GM18907 (cell line): ENCODE data around the gene GMDS.

ENCODE experiments used
- ATAC-seq: cut with Tn5 transposase; IDR thresholded peaks from one replicate; pipeline ENCODE4 v1.9.1; 2021; ENCODE audit warnings: mild to moderate bottlenecking, moderate library complexity; ENCODE audit not compliant: unreplicated experiment

The GMDS gene

DNA sequence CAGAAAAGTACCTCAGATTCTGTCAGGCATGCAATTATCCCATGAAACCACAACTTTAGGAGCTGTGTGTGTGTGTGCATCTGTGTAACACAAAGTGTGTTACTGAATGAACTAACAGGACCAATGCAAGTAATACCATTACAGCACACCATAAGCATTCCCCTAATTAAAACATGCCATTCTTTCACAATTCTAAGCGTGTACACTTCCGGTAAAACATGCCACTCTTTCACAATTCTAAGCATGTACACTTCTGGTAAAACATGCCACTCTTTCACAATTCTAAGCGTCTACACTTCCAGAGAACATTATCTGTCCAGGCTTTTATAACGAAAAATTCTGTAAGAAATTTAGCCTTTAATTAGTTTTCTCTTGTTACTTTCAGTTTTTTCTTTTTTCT lies 238.2 kb downstream of the GMDS start:
- no peak for ATAC-seq

DNA sequence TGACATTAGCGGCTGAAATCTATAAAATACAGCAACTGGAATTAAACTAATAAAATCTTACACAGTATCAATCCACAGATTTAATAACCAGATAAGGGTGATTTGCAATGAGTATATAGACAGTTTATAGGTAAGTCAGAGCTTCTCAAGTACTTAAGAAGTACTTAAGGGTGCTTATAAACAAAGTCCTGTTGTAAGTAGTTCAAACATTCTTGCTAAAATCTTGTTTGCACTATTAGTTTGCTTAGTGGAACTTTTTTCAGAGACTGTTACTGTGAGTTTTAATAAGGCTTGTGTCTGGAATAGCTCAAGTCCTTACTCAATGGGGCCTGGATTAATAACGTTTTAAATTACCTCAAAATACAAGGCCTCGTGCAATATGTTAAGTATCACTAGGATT lies 240.5 kb downstream of the GMDS start:
- no peak for ATAC-seq

DNA sequence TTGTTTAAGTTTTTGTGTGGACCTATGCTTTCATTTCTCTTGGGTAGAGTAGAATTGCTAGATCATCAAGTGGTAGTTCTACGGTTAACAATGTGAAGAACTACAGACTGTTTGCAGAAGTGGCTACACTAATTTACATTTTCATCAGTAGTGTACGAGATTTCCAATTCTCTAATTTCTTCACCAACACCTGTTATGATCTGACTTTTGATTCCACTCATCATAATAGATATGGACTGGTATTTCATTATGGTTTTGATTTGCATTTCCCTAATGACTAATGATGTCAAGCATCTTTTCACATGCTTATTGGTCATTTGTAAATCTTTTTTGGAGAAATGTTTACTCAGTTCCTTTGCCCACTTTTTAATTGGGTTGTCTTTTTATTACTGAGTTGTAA lies 244.4 kb downstream of the GMDS start:
- ATAC-seq, result no peak

DNA sequence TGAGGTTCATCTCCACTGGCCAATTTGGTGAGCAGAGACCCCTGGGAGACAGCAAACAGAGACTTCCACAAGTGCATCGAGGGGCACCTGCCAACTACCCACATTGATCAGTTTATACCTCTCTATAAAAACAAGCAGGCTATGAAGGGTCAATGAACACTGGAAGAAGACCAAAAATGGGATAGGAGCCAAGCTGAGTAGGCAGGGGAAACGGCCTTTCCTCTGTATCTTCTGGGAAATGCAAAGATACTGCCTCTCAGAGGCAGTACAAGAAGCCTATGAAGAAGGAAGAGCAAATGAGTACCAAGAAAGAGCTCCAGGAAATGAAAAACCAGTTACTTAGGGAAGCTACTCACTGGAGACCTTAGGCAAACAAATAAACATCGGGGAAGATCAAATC lies 247.7 kb downstream of the GMDS start:
- ATAC-seq, result no peak

DNA sequence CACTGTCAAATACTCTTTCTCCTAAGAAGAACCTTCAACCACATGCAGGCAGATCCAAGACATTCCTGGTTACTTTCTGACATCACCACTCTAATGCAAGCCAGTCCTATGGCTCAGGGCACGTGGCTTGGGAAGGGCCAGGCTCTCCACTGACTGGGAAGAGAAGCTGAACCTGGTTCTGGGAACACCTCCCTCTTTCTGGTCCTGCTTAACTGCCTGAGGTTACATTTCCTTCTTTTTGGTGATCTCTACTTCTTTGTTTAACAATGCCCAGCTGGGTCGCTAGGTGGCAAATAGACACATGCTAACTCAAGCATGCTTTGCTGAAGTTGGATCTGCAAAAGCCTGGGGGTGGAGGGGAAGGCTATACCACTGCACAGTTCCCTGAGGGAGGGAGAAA lies 249.8 kb downstream of the GMDS start:
- ATAC-seq, result no peak

- no peak for ATAC-seq
Observed at GRCh38 chr6:1993042-1993441, 252.4 kb downstream of the GMDS start.

- ATAC-seq, result no peak
Observed at GRCh38 chr6:1991332-1991878, 254.0 kb downstream of the GMDS start.

DNA sequence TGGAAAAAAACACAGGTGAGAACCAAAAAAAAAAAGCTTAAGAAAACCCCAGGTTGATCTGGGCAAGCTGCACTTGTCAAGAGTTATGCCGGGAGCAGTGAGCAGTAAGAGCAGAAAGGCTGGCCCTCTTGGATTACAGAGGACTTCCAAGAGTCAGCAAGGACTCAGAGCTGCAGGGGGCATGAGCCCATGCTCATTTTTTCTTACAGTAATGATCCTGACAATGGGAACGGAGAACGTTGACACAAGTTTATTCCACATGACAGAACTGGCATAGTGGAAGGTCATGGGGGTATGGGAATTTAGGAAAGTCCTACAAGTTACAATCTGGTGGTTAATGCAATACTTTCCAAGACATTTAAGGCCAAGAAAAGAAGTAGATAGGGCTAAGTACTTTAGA lies 256.6 kb downstream of the GMDS start:
- ATAC-seq, result no peak

GRCh38 chr6:1987640-1988039 lies 257.8 kb downstream of the GMDS start:
- no peak for ATAC-seq

GRCh38 chr6:1986454-1987243 lies 258.8 kb downstream of the GMDS start:
- no peak for ATAC-seq

DNA sequence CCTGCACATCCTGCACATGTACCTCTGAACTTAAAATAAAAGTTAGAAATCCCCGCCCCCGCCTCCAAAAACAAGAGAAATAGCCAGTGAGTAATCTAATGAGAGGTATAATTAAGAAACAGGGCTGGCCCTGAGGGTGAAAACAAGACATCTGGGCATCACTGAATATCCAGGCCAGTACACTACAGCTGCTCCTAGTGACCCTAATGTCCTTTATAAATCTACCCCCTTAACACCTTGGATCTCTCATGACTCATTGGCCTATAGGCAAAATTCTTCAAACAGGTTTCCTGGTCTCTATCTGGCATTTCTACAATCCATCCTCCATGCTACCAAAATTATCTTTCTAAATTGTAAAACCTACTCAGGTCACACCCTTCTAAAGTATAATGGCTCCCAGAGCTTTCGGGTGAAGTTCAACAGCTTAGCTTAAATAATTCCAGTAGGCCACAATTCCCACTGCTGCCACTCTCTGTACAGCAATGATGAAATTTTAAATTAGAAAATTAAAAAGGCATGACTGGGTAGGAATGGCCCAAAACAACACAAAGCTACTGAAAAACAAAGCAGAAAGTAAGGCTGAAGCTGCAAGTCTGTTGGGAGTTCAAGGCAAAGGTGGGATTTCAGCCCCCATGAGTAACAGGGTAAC lies 260.9 kb downstream of the GMDS start:
- no peak for ATAC-seq

DNA sequence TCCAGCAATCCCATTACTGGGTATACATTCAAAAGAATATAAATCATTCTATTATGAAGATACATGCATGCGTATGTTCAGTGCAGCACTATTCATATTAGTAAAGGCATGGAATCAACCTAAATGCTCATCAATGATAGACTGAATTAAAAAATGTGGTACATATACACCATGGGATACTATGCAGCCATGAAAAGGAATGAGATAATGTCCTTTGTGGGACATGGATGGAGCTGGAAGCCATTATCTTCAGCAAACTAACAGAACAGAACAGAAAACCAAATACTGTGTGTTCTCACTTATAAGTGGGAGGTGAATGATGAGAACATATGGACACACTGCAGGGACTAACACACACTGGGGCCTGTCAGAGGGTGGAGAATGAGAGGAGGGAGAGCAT lies 261.6 kb downstream of the GMDS start:
- no peak for ATAC-seq

- ATAC-seq, result no peak
Observed at GRCh38 chr6:1972962-1973361, 272.4 kb downstream of the GMDS start.

GRCh38 chr6:1971612-1972011 lies 273.8 kb downstream of the GMDS start:
- ATAC-seq, result no peak

- ATAC-seq, result no peak
Observed at GRCh38 chr6:1970151-1970561, 275.2 kb downstream of the GMDS start.

GRCh38 chr6:1966713-1967112 lies 278.7 kb downstream of the GMDS start:
- no peak for ATAC-seq

DNA sequence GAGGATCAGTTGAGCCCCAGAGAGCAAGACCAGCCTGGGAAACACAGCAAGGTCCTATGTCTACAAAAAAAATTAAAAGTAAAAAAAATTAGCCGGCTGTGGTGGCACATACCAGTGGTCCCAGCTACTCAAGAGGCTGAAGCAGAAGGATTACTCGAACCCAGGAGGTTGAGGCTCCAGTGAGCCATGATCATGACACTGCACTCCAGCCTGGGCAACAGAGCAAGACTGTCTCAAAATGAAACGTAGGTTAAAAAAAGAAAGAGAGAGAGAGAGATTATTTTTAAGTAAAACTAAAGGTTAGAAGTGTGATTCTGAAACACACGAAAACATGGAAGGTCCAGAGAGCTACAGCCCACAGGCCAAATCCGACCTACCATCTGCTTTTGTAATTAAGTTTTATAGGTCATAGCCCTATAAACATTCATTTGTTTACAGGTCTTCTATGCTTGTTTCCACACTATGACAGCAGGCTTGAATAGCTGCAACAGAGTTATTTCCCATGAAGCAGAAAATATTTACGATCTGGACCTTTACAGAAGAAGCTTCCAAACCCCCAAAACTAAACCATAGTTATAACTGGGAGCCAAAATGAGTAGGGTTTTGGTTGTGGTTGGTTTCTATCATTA lies 279.7 kb downstream of the GMDS start:
- no peak for ATAC-seq

DNA sequence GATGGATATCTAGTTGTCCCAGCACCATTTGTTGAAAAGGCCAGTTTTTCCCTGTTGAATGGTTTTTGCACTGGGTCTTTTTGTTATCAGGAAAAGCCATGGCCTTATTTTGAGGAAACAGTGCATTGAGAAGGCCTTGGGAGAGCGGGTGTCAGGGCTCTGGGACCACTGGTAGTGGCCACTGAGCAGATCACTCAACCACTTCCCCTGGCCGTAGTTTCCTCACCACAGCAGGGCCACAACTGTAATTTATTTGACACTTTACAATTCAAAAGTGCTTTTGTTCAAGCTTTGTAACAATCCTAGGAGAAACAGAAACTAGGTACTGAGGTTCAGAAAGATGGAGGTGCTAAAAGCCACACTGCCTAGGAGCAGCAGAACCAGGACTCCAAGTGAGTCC lies 281.8 kb downstream of the GMDS start:
- ATAC-seq, result no peak

GRCh38 chr6:1962201-1962600 lies 283.2 kb downstream of the GMDS start:
- no peak for ATAC-seq

GRCh38 chr6:1960486-1961142 lies 284.8 kb downstream of the GMDS start:
- no peak for ATAC-seq

GRCh38 chr6:1958257-1958656 lies 287.1 kb downstream of the GMDS start:
- ATAC-seq, result no peak
